Tibial nerve (tissue), 4 donors: ENCODE results near the gene ZNF814. TPM values are rescaled to one million over a fixed set of nuclear protein-coding genes. Genes with fewer than 3 reads are reported as not detected.

Source experiments
- DNase-seq, 2 donors: peaks; one replicate each; pipeline ENCODE4 v3.0.0-alpha.2; 2019; ENCODE audit warnings: low spot score in 2 of 2
- H3K27ac ChIP-seq, 4 donors: fragments of 200-600 bp; sonication (generic) in 3 of 4; one replicate each; pipeline ENCODE4 v1.5.1; 2017 to 2019; ENCODE audit warnings: mild to moderate bottlenecking in 1 of 4
- H3K27me3 ChIP-seq, 2 donors: fragments of 200-600 bp; sonication (generic) in 1 of 2; one replicate each; pipeline versions ENCODE4 v1.5.1 to v1.6.0; 2017 to 2019
- H3K36me3 ChIP-seq, 3 donors: fragments of 200-600 bp; sonication (generic); one replicate each; pipeline ENCODE4 v1.5.1; 2018 to 2019
- H3K4me1 ChIP-seq, 4 donors: fragments of 200-600 bp; sonication (generic) in 3 of 4; one replicate each; pipeline ENCODE4 v1.5.1; 2017 to 2019
- H3K4me3 ChIP-seq, 4 donors: fragments of 200-600 bp; sonication (generic) in 3 of 4; one replicate each; pipeline ENCODE4 v1.5.1; 2017 to 2019; ENCODE audit warnings: mild to moderate bottlenecking in 1 of 4, moderate library complexity in 1 of 4
- H3K9me3 ChIP-seq, 4 donors: fragments of 200-600 bp; sonication (generic) in 3 of 4; one replicate each; pipeline ENCODE4 v1.5.1; 2017 to 2019
- CTCF ChIP-seq, 5 experiments: fragments of 200-600 bp in 3 of 5; fragments of 450-650 bp in 2 of 5; sonication (generic) in 3 of 5; IDR thresholded peaks; one replicate each; pipeline ENCODE4 v1.5.1; 2016 to 2019; ENCODE audit warnings: antibody characterized with exemption in 5 of 5, mild to moderate bottlenecking in 3 of 5, moderate library complexity in 2 of 5
- EP300 ChIP-seq, 2 donors: sonication (generic); formaldehyde crosslinking; IDR thresholded peaks; one replicate each; pipeline ENCODE4 v1.6.1; 2017; ENCODE audit warnings: antibody characterized with exemption in 2 of 2, mild to moderate bottlenecking in 1 of 2
- POLR2A ChIP-seq, 2 donors: fragments of 450-650 bp; IDR thresholded peaks; one replicate each; pipeline ENCODE4 v1.6.1; 2017; ENCODE audit warnings: antibody characterized with exemption in 2 of 2, mild to moderate bottlenecking in 2 of 2, moderate library complexity in 2 of 2
- WGBS, 2 donors: methylation state at CpG; one replicate each; pipeline ENCODE4 v1.1.5; 2018; 5-methylcytosine and 5-hydroxymethylcytosine counted together
- total RNA-seq, 4 donors: library from RNA; depleted of rRNA; stranded (reverse); fragments of >200 nt; gene quantifications; one replicate each; pipeline ENCODE4 v1.1.0, GENCODE V29; 2016

The ZNF814 gene
- total RNA-seq, 4 donors from 2014 or later, result 4.6 to 32.3 (median 8.2) TPM

DNA sequence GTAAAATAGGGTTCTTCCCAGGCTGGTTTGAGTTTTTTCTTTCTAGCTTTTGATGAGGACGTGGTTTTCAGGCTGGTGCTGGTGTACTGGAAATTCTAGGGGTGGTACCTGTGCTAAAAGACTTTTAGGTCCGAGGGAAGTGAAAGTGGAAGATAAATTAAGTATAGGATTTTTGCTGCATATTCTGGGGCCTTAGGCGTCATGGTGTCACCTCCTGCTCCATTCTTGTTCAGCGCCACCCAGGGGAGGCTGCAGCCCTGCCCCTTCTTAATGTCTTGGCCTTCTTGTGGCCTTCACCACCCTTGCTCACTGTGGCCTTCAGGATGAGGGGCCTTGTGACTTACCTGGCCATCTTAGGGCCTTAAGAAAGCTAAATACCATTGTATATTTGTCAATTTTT lies 86.6 kb downstream of the ZNF814 start:
- Histone ChIP-seq H3K36me3 (peaks cover 0 to 71% (median 0%) of the 10 kb centered on the region in 3 donors), H3K9me3 (peaks cover 0 to 51% (median 0%) of the 10 kb centered on the region in 4 donors), H3K4me1 (peaks cover 0 to 15% (median 0%) of the 10 kb centered on the region in 4 donors), H3K4me3 (no peak overlapping the region), H3K27me3 (no peaks in the 10 kb centered on the region), H3K27ac (no peak overlapping the region)
- no peak for TF ChIP-seq POLR2A (IDR thresholded peaks at IDR 0.05)
- TF ChIP-seq CTCF (IDR thresholded peaks at IDR 0.05), result no peak
- no peak for TF ChIP-seq EP300 (IDR thresholded peaks at IDR 0.05)
- DNase-seq, result no peak
- 87 to 93% methylated on average over 4 of the region's 4 CpGs for WGBS, 2 donors

GRCh38 chr19:57800696-57801095 lies 88.1 kb downstream of the ZNF814 start:
- H3K27ac ChIP-seq, result no peak overlapping the region
- H3K36me3 ChIP-seq, result peaks cover 0 to 71% (median 0%) of the 10 kb centered on the region in 3 donors
- 61 to 70% methylated on average over 5 of the region's 5 CpGs for WGBS, 2 donors
- no peak for DNase-seq
- peaks cover 0 to 59% (median 0%) of the 10 kb centered on the region in 4 donors for H3K9me3 ChIP-seq
- no peak overlapping the region for H3K4me3 ChIP-seq
- H3K27me3 ChIP-seq, result no peaks in the 10 kb centered on the region
- H3K4me1 ChIP-seq, result peaks cover 0 to 15% (median 0%) of the 10 kb centered on the region in 4 donors
- no peak for TF ChIP-seq POLR2A (IDR thresholded peaks at IDR 0.05)
- no peak for TF ChIP-seq CTCF (IDR thresholded peaks at IDR 0.05)
- TF ChIP-seq EP300 (IDR thresholded peaks at IDR 0.05), result no peak

Other genes with a start within 250 kb of the ZNF814 start
- not detected for gene ZSCAN4, start 220.1 kb downstream of the ZNF814 start, total RNA-seq
- gene ZNF551, start 207.1 kb downstream of the ZNF814 start, total RNA-seq, result 10 to 100 TPM in 1 of 4 donors, 1 to 10 TPM in 3; 3.6 to 12.9 (median 7.2) TPM
- gene ZNF154, start 179.8 kb downstream of the ZNF814 start, total RNA-seq, result 1 to 10 TPM in 2 of 4 donors, under 1 TPM in 2; 0.21 to 2.0 (median 0.71) TPM
- 1 to 10 TPM; 1.5 to 3.1 (median 2.5) TPM for gene ZNF671, start 161.4 kb downstream of the ZNF814 start, total RNA-seq
- 10 to 100 TPM; 10.8 to 18.4 (median 12.6) TPM for gene ZNF776, start 142.2 kb downstream of the ZNF814 start, total RNA-seq
- gene ZNF586, start 119.4 kb downstream of the ZNF814 start, total RNA-seq, result 10 to 100 TPM in 3 of 4 donors, 1 to 10 TPM in 1; 7.9 to 18.8 (median 13.4) TPM
- gene ZNF552, start 74.1 kb downstream of the ZNF814 start, total RNA-seq, result 10 to 100 TPM in 2 of 4 donors, 1 to 10 TPM in 2; 4.2 to 19.5 (median 10.5) TPM
- 10 to 100 TPM in 2 of 4 donors, 1 to 10 TPM in 2; 8.5 to 14.9 (median 10.1) TPM for gene ZNF587B, start 58.7 kb downstream of the ZNF814 start, total RNA-seq
- gene ZNF587, start 39.2 kb downstream of the ZNF814 start, total RNA-seq, result 10 to 100 TPM; 21.0 to 34.8 (median 28.3) TPM
- 10 to 100 TPM; 10.3 to 18.0 (median 14.4) TPM for gene ZNF417, start 27.6 kb upstream of the ZNF814 start, total RNA-seq
- 1 to 10 TPM; 2.1 to 6.1 (median 3.3) TPM for gene ZNF418, start 46.4 kb upstream of the ZNF814 start, total RNA-seq
- gene ZNF256, start 58.7 kb upstream of the ZNF814 start, total RNA-seq, result 1 to 10 TPM; 2.6 to 6.3 (median 3.6) TPM
- gene C19orf18, start 85.5 kb upstream of the ZNF814 start, total RNA-seq, result under 1 TPM in 1 of 4 donors, not detected in 3; 0.66 TPM
- gene ZNF606, start 113.8 kb upstream of the ZNF814 start, total RNA-seq, result 10 to 100 TPM; 24.6 to 44.4 (median 37.7) TPM
- gene ZSCAN1, start 145.0 kb upstream of the ZNF814 start, total RNA-seq, result 1 to 10 TPM in 1 of 4 donors, not detected in 3; 1.5 TPM
- gene ZNF135, start 170.2 kb upstream of the ZNF814 start, total RNA-seq, result 10 to 100 TPM in 1 of 4 donors, 1 to 10 TPM in 3; 6.7 to 11.1 (median 9.5) TPM
- gene ZSCAN18, start 209.2 kb upstream of the ZNF814 start, total RNA-seq, result 100 to 1,000 TPM; 109 to 158 (median 129) TPM